Motor neuron (in vitro differentiated cells): Measurements from ENCODE around the gene TCAIM. TPM values are rescaled to one million over a fixed set of nuclear protein-coding genes. Genes with fewer than 3 reads are reported as not detected.

Experiments
- ATAC-seq, 8 experiments: fragments of 200-7000 bp; cut with Tn5 transposase; replicated peaks in 6 of 8; 2 replicates each; pipeline ENCODE4 v1.8.0; 2021; ENCODE audit warnings: mild to moderate bottlenecking in 8 of 8, moderate library complexity in 8 of 8
- H3K27ac ChIP-seq, 2 donors: fragments of 250-450 bp; sonication (Bioruptor Pico); 2 replicates each; pipeline ENCODE4 v1.9.0; 2021; ENCODE audit warnings: antibody characterized with exemption in 2 of 2, mild to moderate bottlenecking in 2 of 2, moderate library complexity in 1 of 2
- H3K4me1 ChIP-seq, 2 donors: fragments of 250-450 bp; sonication (Bioruptor Pico); replicated peaks in 1 of 2; 2 replicates each; pipeline ENCODE4 v1.6.1; 2021; ENCODE audit warnings: antibody characterized with exemption in 2 of 2, mild to moderate bottlenecking in 2 of 2, moderate library complexity in 1 of 2
- H3K4me3 ChIP-seq, 5 donors: fragments of 250-450 bp; sonication (Bioruptor Pico); 2 replicates each; pipeline ENCODE4 v1.9.0; 2021; ENCODE audit warnings: antibody characterized with exemption in 5 of 5, mild to moderate bottlenecking in 5 of 5, moderate library complexity in 4 of 5
- WGBS, 10 experiments: fragments of 450-650 bp; shearing (Covaris generic); methylation state at CpG; one replicate each; pipeline ENCODE4 v1.0.0; 2022; 5-methylcytosine and 5-hydroxymethylcytosine counted together
- in situ Hi-C, 9 experiments: fragments of 400-800 bp; cut with MboI; loops; one replicate each; pipeline ENCODE4 v1.15.0; 2021; ENCODE audit warnings: low sequenced_read_pairs in 9 of 9, low pct_unique_long_range_greater_than_20kb in 2 of 9; ENCODE audit not compliant: unreplicated experiment in 9 of 9
- total RNA-seq, 8 experiments: library from RNA; unstranded; fragments of 300-600 nt; gene quantifications; 2 replicates each; pipeline versions ENCODE4 v1.2.3 to v1.2.4, GENCODE V29; 2022

Gene TCAIM
- 10 to 100 TPM; 23.0 to 48.1 (median 30.7) TPM for total RNA-seq

DNA sequence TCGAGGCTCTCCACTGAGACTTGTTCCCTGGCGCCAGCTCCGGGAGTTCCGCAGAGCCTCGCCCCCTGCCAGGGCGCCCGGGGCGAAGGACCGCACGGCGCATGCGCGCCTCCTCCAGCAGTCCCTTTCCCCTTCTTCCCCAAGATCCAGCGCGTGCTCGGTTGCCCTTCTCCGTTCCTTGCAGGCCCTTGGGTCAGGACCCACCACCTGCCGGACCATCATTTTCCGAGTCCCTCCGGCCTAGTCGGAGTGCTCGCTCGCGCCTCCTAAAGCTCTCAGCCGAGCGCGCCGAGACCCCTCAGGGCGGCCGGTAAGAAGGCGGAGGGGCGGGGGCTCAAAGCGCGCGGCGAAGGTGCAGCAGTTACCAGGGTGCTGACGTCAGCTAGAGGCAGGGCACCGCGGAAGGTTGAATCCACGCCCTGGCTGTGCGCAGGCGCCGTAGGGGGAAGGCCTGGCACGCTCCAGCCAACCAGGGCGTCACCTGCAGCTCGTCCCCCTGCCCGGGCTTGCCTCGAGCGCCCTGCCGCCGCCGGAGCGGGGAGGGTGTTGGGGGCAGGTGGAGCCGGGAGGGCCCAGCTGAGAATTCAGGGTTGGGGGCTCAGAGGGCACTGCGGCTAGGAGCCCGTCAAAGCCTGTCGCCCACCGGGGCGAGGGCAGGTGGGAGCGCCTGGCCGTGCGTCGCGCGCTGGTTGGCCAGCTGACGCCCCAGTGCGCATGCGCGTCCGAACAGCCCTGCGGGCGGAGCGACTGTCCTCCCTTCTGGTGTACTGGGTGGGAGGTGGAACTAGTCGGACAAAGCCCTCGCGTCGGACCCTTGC lies at the start of gene TCAIM:
TCAIM (plus strand) TSS at position 757 of the 818 bp plus-strand sequence. CDS start 16,017 bp downstream, outside the sequence.
- Histone ChIP-seq H3K4me3 (peak within 1 kb of the TSS; percentile 60 to 94 (median 83)), H3K27ac (peak within 1 kb of the TSS; percentile 95 to 98), H3K4me1 (peaks cover 11 to 15% of the 10 kb centered on the region in 2 donors)
- peak; percentile 91 to 96 (median 94) for ATAC-seq
- in situ Hi-C loops, result no loop called here
- 0% methylated on average over 1 to 9 of the region's 77 CpGs; no CpG with 5 or more reads in 5 of the 10 experiments for WGBS, 10 experiments

- Histone ChIP-seq H3K27ac (no peak overlapping the region), H3K4me1 (no peaks in the 10 kb centered on the region), H3K4me3 (no peak overlapping the region)
- in situ Hi-C loops, result no loop called here
- WGBS, 10 experiments, result 40 to 100% (median 72%) methylated on average over 1 to 3 of the region's 3 CpGs; no CpG with 5 or more reads in 1 of the 10 experiments
- no peak for ATAC-seq
These were observed 48.6 kb upstream of the TCAIM start for GRCh38 chr3:44289882-44290462.

- ATAC-seq, result peak in 3 of 8 experiments; percentile 49 to 78 (median 62)
- Histone ChIP-seq H3K4me3 (no peak overlapping the region), H3K4me1 (no peaks in the 10 kb centered on the region), H3K27ac (no peak overlapping the region)
- in situ Hi-C loops, result no loop called here
- WGBS, 10 experiments, result 0 to 100% (median 100%) methylated on average over 1 to 2 of the region's 2 CpGs; no CpG with 5 or more reads in 5 of the 10 experiments
These were observed 46.3 kb upstream of the TCAIM start for GRCh38 chr3:44292276-44292675.

DNA sequence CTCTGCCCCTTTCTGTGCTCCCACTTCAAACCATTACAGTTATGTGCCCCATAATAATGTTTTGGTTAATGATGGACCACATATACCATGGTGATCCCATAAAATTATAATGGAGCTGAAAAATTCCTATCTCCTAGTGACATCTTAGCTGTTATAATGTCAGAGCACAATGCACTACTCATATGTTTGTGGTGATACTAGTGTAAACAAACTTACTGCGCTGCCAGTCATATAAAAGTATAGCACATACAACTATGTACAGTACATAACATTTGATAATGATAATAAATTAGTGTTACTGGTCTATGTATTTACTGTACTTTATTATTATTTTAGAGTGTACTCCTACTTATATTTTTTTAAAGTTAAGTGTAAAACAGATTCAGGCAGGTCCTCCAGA lies 45.6 kb upstream of the TCAIM start:
- no peak for ATAC-seq
- H3K4me1 ChIP-seq, result no peaks in the 10 kb centered on the region
- no peak overlapping the region for H3K4me3 ChIP-seq
- in situ Hi-C loops, result no loop called here
- 0 to 100% (median 86%) methylated on average over 1 of the region's 1 CpG; no CpG with 5 or more reads in 5 of the 10 experiments for WGBS, 10 experiments
- no peak overlapping the region for H3K27ac ChIP-seq

DNA sequence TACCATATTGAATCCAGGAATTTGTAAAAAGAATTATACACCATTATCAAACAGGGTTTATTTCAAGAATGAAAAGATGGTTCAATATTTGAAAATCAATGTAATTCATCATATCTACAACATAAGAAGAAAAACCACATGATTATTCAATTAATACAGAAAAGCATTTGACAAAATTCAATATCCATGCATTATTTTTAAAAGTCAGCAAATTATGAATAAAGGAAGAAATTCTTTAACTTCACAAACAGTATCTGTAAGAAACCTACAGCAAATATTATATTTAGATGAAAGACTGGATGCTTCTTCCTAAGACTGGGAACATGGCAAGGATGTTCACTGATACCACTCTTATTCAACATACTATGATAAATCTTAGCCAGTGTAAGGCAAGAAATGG lies 41.3 kb upstream of the TCAIM start:
- Histone ChIP-seq H3K4me3 (no peak overlapping the region), H3K4me1 (no peaks in the 10 kb centered on the region), H3K27ac (no peak overlapping the region)
- in situ Hi-C loops, result no loop called here
- ATAC-seq, result no peak

DNA sequence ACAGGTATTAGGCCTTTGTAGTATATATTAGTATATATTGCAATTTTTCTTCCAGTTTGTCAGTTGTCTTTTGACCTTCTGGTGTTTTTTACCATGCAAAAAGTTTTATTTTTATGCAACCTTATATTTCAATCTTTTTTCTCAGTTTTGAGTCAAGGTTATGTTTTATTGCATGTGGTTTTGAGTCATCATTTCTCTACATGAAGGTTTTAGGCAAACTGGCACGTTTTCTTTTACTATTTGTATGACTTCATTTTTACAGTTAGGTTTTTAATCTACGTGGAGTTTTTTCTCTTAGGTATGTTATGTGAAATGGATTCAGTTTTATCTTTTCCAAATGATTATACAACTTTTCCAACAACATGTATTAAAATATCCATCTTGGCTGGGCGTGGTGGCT lies 36.8 kb upstream of the TCAIM start:
- ATAC-seq, result no peak
- no peak overlapping the region for H3K27ac ChIP-seq
- H3K4me3 ChIP-seq, result no peak overlapping the region
- no peaks in the 10 kb centered on the region for H3K4me1 ChIP-seq
- WGBS, 10 experiments, result 41 to 95% (median 70%) methylated on average over 1 to 3 of the region's 3 CpGs; no CpG with 5 or more reads in 1 of the 10 experiments
- in situ Hi-C loops, result no loop called here

DNA sequence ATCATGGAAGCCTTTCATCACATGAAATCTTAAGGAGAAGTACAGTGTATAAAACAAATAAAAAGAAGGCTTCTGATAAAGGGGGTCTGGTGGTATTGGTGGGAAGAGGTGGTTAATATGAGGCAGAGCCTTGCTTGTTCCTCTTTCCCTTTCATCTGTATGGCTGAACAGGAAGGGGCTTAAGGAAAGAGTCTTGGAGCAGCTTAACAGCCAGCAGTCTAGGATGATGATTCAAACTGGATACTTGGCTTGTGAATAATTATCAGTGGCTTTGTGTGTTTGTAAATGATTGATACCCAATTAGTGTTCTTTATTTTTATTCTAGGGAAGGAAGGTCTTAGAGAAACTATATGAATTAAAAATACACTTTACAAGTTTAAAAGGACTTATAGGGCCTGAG lies 29.1 kb upstream of the TCAIM start:
- no peaks in the 10 kb centered on the region for H3K4me1 ChIP-seq
- in situ Hi-C loops, result no loop called here
- no peak overlapping the region for H3K4me3 ChIP-seq
- H3K27ac ChIP-seq, result no peak overlapping the region
- no peak for ATAC-seq

- no peak overlapping the region for H3K4me3 ChIP-seq
- in situ Hi-C loops, result no loop called here
- 30 to 100% (median 57%) methylated on average over 1 to 8 of the region's 8 CpGs; no CpG with 5 or more reads in 2 of the 10 experiments for WGBS, 10 experiments
- H3K4me1 ChIP-seq, result no peaks in the 10 kb centered on the region
- ATAC-seq, result no peak
- H3K27ac ChIP-seq, result no peak overlapping the region
These were observed 19.7 kb upstream of the TCAIM start for GRCh38 chr3:44318891-44319311.

GRCh38 chr3:44321335-44321734 lies 17.2 kb upstream of the TCAIM start:
- no peaks in the 10 kb centered on the region for H3K4me1 ChIP-seq
- H3K27ac ChIP-seq, result no peak overlapping the region
- WGBS, 10 experiments, result 30 to 71% (median 52%) methylated on average over 2 to 3 of the region's 3 CpGs; no CpG with 5 or more reads in 1 of the 10 experiments
- in situ Hi-C loops, result no loop called here
- ATAC-seq, result no peak
- no peak overlapping the region for H3K4me3 ChIP-seq

DNA sequence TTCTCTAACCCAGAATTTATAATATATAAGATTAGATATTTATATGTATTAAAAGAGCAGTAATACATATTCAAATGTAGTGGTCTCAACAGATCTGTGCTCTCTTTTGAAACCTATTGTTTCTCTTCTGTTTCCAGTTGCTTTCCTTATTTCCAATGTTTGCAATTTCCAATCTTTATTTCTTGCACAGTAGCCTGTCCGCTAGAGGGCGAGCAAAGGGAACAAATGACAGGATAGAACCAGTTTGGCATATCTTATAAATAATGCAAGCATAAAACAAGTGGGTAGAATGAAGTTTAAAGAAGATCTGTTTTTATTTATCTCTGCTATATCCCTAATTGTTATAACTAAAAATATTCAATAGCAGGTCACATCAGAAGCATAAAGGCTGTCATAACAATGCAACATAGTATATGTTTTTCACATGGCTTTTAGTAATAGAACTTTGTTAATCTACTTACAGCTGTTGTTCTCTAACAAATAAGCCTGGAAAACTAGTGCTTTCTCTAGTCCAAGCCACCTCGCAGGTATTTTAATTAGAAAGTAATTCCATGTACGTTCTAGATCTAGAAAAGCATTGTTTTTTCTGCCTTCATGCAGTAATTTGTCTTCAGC lies 15.1 kb upstream of the TCAIM start:
- Histone ChIP-seq H3K27ac (no peak overlapping the region), H3K4me3 (no peak overlapping the region), H3K4me1 (no peaks in the 10 kb centered on the region)
- in situ Hi-C loops, result no loop called here
- peak; percentile 33 to 73 (median 59) for ATAC-seq
- 0 to 13% (median 1%) methylated on average over 1 to 4 of the region's 4 CpGs for WGBS, 10 experiments

- H3K4me3 ChIP-seq, result no peak overlapping the region
- H3K27ac ChIP-seq, result no peak overlapping the region
- in situ Hi-C loops, result no loop called here
- peak in 3 of 8 experiments; percentile 62 to 70 (median 64) for ATAC-seq
- H3K4me1 ChIP-seq, result no peaks in the 10 kb centered on the region
These were observed 14.0 kb upstream of the TCAIM start for GRCh38 chr3:44324584-44324983.

- H3K4me3 ChIP-seq, result no peak overlapping the region
- peak in 3 of 8 experiments; percentile 45 to 61 (median 60) for ATAC-seq
- H3K4me1 ChIP-seq, result no peaks in the 10 kb centered on the region
- WGBS, 10 experiments, result 0 to 100% (median 92%) methylated on average over 2 of the region's 2 CpGs; no CpG with 5 or more reads in 1 of the 10 experiments
- no peak overlapping the region for H3K27ac ChIP-seq
- in situ Hi-C loops, result no loop called here
These were observed 12.5 kb upstream of the TCAIM start for GRCh38 chr3:44326019-44326418.

GRCh38 chr3:44326515-44326914 lies 12.1 kb upstream of the TCAIM start:
- 32 to 100% (median 67%) methylated on average over 1 to 3 of the region's 3 CpGs for WGBS, 10 experiments
- in situ Hi-C loops, result no loop called here

More at GRCh38 chr3:44326515-44326914, 12.1 kb upstream of the TCAIM start:
- Histone ChIP-seq H3K4me3 (no peak overlapping the region), H3K27ac (no peak overlapping the region), H3K4me1 (no peaks in the 10 kb centered on the region)
- ATAC-seq, result no peak
